HG03432 (cell line): Measurements from ENCODE around the gene MAPK8IP1.

Experiments used
- ATAC-seq: cut with Tn5 transposase; IDR thresholded peaks from one replicate; pipeline ENCODE4 v1.9.1; 2021; ENCODE audit warnings: mild to moderate bottlenecking, moderate library complexity; ENCODE audit not compliant: unreplicated experiment

The MAPK8IP1 gene

DNA sequence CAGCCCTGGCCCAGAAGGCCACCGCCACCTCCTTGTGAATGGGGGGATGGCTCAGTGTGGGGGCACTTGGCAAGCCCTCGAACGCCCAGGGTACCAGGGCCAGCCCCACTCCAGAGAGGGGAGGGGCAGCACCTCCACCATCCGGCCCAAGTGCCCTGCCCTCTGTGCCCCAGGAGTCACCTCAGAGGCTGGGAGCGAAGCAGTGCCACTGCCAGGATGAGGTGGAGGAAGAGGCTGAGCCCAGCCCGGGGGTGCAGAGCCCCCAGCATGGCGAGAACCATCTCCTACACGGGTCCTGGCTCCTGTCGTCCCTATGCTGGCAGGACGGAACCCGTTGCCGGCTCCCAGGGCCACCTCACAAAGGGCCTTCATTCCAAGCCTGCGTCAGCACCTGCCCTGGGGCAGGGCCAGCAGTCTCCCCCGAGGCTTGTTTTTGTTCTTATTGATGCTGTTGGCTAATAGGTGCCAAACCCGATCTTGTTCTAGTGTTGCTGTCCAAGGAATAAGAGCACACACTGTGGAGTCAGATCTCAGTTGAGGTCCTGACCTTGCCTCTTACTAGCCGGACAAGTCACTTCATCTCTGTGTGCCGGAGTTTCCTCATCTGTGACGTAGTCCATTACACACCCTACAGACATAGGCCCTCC is 21.6 kb downstream of the MAPK8IP1 start, which contains the start of gene FREY1:
TSS of gene FREY1 (minus strand) at position 307 of the 647 bp plus-strand sequence. CDS start at position 281, 26 bp downstream.
- ATAC-seq: no peak

GRCh38 chr11:45907911-45908370 is 22.5 kb downstream of the MAPK8IP1 start:
- ATAC-seq: no peak

- no peak for ATAC-seq
Observed at GRCh38 chr11:45909594-45910475, 24.4 kb downstream of the MAPK8IP1 start.

DNA sequence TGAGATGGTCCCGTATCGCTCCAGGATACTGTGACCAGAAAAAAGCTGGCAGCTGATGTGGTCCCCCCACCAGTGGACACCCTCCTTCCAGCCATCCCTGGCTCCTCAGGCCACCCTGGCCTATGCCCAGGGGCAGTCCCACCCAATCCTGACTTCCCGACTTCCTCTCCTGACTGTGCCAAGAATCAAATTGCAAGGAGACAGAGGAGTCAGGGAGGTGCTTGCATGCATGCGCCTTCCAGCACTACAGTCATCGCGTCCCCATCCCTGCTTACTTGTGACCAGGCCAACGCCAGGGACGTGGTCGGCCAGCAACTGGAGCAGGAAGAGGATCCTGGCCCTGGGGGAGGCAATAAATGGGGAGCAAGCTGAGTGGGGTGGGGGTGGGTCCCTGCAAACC is 25.2 kb downstream of the MAPK8IP1 start:
- ATAC-seq: no peak

DNA sequence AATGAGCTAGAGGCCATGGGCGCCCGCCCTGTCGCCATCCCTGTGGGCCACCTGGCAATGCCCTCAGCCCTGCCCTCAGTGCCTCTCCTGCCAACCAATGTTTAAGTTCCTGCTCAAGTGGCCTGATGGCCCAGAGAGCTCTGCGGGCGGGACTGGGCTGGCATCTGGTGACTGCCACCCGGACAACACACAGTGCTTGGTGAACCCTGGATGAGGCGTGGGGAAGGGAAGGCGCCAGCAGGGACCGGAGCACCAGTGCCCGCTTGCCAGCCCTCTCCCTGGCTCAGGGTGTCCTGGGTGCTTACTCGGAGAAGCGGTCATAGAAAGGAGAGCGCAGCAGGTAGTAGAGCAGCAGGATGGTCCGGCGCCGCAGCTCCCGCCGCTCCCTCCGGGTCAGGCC is 28.1 kb downstream of the MAPK8IP1 start:
- ATAC-seq: no peak

DNA sequence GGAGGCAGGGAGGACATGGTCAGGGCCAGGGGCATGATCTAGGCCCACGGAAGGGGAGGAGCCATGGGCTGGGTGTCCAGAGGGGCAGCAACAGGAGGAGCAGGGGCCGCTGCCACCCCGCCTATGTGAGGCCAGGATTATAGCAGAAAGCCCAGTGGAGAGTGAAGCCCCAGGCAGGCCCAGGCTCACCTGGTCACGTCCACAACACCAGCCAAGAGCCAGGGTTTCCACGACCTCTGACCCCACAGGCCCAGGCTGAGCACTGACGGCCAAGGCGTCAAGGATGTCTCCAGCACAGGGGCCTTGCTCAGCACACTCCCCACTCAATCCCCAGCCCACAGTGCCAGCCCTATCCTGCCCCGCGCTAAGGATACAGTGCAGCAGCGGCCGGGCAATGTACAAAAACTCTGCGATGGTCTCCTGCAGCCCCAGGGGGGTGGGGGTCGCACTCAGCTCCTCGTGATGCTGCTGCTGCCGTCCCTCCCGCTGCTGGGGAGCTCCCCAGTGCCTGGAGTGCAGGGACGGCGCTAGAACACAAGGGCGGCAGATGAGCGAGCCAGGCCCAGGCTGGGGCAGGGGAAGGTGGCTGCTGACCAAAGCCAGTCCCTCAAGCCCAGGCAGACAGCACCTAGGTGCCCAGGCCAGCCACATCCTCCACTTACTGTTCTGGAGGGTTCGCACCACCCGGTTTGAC is 28.6 kb downstream of the MAPK8IP1 start:
- no peak for ATAC-seq

DNA sequence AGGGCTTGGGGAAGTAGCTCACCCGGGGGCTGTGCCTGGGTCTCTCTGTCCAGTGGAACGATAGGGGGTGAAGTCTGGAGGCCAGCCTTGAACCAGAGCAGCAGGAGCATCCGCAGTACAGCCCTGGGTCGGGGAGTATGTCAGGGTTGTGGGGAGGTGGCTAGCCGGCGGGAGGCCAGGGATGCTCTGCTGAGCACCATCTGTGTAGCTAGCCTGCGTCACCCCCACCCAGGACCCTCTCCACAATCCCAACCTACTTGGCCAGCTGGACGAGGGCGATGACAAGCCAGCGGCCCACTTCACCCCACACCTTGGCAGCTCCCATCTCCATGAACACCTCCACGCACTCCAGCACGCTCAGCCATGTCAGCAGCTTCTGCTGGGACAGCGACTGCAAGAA is 30.0 kb downstream of the MAPK8IP1 start:
- ATAC-seq: no peak

GRCh38 chr11:45917286-45917622 is 31.8 kb downstream of the MAPK8IP1 start:
- ATAC-seq: peak; percentile 1

GRCh38 chr11:45917623-45918330 is 32.3 kb downstream of the MAPK8IP1 start, which contains the start of gene PEX16:
Gene PEX16, minus strand, starts transcription at chr11:45917877. Its CDS starts 66 bp downstream, at chr11:45917811.
- ATAC-seq: peak; percentile 90

DNA sequence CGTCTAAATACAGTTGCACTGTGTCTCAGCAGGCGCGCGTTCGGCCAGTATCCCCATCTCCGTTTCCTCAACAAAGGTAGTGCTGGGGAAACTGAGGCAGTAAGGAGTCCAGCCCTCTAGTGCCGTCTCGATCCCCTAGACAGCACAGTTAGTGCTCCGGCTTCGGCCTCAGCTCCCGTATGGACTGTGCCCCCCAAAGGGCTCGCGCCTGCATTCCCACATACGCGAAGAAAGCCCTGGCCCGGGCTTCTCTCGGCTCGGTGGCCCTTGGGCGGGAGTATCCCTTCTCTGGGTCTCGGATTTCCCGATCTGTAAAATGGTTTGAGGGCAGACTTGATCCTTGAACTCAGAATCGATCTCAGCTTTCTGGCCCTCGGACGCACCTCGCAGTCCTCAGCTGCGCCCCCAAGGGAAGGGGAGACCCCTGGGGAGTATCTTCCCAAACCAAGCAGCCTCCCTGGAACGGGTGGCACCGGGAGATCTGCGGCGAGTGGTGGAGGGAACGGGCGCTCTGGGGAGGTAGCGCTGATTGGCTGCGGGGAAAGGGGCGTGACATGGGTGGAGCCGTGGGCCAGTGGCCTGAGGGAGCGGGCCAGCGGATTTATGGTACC is 33.0 kb downstream of the MAPK8IP1 start:
- ATAC-seq: peak; percentile 47

- ATAC-seq: no peak
Observed at GRCh38 chr11:45918962-45919675, 33.7 kb downstream of the MAPK8IP1 start.

GRCh38 chr11:45919806-45920530 is 34.5 kb downstream of the MAPK8IP1 start:
- ATAC-seq: no peak

- ATAC-seq: no peak
Observed at GRCh38 chr11:45920531-45921477, 35.4 kb downstream of the MAPK8IP1 start.

DNA sequence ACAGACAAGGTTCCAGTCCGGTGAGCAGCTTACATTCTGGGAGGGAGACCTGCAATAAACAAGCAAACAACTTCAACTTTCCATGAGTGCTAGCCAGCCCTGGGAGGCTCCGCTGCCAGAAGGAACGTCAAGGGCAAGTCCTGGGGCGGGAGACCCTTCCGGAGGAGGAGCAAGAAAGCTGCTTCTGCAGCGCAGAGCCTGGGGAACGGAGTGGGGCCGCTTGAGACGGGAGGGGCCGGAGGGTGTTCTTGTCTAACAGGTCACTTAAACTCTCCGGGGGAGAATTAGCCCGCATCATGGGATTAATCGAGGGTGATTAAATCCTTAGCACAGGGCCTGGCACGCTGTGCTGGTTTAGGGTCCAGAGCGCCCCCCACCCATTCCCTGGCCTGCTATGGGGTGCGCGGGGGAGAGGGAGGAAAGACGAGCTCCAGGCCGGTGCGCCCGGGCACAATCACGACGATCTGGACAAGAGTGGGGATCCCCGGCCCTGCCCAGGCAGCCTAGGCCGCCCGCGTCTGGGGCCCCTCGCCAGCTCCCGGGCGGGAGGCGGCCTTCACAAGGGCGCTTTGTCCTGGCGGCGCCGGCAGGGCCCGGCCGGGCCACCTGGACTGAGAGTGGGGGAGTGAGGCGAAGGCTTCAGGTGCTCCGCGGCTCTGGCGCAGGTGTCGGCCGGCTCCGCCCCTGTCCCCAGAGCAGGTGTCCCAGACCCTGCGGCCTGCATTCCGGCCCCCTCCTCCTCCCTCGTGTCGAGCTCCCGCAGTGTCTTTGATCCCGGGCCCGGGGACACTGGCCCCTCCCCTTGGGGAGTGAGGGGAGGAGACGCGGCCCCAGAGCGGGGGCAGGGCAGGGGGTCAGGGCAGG is 36.3 kb downstream of the MAPK8IP1 start:
- no peak for ATAC-seq

DNA sequence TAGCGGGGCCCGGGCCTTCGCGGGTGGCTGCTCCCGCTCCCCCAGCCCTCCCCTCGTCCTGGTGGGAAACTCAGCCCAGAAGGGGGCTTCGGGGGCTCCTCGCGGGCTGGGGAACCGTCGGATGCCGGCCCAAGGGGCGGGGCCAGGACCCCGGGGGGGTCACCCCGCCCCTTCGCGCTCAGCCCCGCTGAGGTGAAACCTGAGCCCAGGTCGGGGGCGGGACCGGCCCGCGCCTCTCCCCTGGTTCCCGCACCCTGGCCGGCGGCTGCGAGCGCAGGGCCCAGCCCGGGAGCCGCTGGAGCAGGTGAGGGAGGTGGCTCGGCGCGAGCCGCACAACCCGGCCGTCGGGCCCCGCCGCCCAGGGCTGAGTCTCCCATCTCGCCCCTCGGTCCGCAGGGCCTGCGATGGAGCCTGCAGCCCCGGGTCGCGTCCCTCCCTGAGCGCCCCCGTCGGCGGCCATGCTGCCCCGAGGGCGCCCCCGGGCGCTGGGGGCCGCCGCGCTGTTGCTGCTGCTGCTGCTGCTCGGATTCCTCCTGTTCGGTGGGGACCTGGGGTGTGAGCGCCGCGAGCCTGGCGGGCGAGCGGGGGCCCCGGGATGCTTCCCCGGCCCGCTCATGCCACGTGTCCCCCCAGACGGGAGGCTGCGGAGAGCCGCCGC is 37.1 kb downstream of the MAPK8IP1 start, which contains the start of gene LARGE2:
TSS of gene LARGE2 (plus strand) at position 232 of the 658 bp plus-strand sequence. CDS start at position 459, 227 bp downstream.
- no peak for ATAC-seq
